ENCODE data around the gene SEPTIN1. TPM values are rescaled to one million over a fixed set of nuclear protein-coding genes. Genes with fewer than 3 reads are reported as not detected.

SEPTIN1 gene
- total and polyA plus RNA-seq, 2 of the 4 experiments (the other 2 are of a cell fraction): 0.24 TPM; not detected in 1

- Histone ChIP-seq H4K20me1 (ENCODE audit: insufficient read depth, low read length) (no peaks in the 10 kb centered on the region), H2BK120ac (ENCODE audit: low read depth, low read length) (no peak overlapping the region), H3K4me2 (ENCODE audit: low read depth, low read length) (no peak overlapping the region), H3K9me1 (ENCODE audit: insufficient read depth, low read length) (peaks cover 7% of the 10 kb centered on the region), H3K27me3 (ENCODE audit: control insufficient read depth, insufficient read depth, low read length) (no peaks in the 10 kb centered on the region), H3K27ac (ENCODE audit: insufficient read depth, low read length) (no peak overlapping the region), H2BK15ac (ENCODE audit: low read depth, low read length) (no peak overlapping the region), H3K4me1 (ENCODE audit: control insufficient read depth, insufficient read depth, low read length) (peaks cover 7% of the 10 kb centered on the region), H3K4ac (ENCODE audit: low read depth, low read length) (0 out of 2 replicates have a peak overlapping the region, but pooled peaks have one; percentile 5), H4K8ac (ENCODE audit: low read depth in 2 of 2, low read length in 2 of 2) (peak overlapping the region in 1 of 2 experiments; percentile 17; a peak in 1 of 4 replicates), H4K91ac (ENCODE audit: insufficient read depth, low read depth, low read length) (no peak overlapping the region), H3K9me3 (ENCODE audit: control insufficient read depth, insufficient read depth, low read length) (no peaks in the 10 kb centered on the region), H3K79me1 (ENCODE audit: low read depth in 1 of 2, low read length in 2 of 2) (peaks cover 0 to 28% of the 10 kb centered on the region in 2 experiments; a peak in 3 of 4 replicates), H2AFZ (replicated peaks; ENCODE audit: low read length, poor library complexity) (no peak overlapping the region), H2AK5ac (ENCODE audit: low read depth, low read length) (no peak overlapping the region), H3K23ac (ENCODE audit: low read depth, low read length) (no peak overlapping the region), H2AK9ac (replicated peaks; ENCODE audit: low read depth, low read length, poor library complexity) (no peak overlapping the region), H3K9ac (ENCODE audit: low read depth, low read length) (no peak overlapping the region), H4K5ac (ENCODE audit: low read depth, low read length) (no peak overlapping the region), H3K36me3 (ENCODE audit: control insufficient read depth, insufficient read depth, low read length) (peaks cover 12% of the 10 kb centered on the region; the same call in 1 of the 2 replicates), H3K4me3 (ENCODE audit: insufficient read depth, low read depth, low read length) (no peak overlapping the region), H2BK20ac (ENCODE audit: low read depth, low read length) (no peak overlapping the region), H2BK5ac (ENCODE audit: low read depth, low read length, poor library complexity, severe bottlenecking) (no peak overlapping the region), H3K56ac (ENCODE audit: extremely low read depth, insufficient read depth, low read length) (no peak overlapping the region), H3K14ac (replicated peaks; ENCODE audit: low read depth, low read length) (no peak overlapping the region), H3K18ac (ENCODE audit: low read depth, low read length) (no peak overlapping the region)
- POLR2A ChIA-PET (ENCODE audit: unreplicated experiment): no interaction called here
- no peak for TF ChIP-seq RCOR1 (IDR thresholded peaks at IDR 0.05; ENCODE audit: insufficient replicate concordance, low read length)
- CTCF ChIA-PET: no interaction called here
- dilution Hi-C loops (cut with HindIII; ENCODE audit: low sequenced_read_pairs, unreplicated experiment) (no loop called here), in situ Hi-C loops (cut with MboI; ENCODE audit: low sequenced_read_pairs) (loop anchor here (10.0 to 25.0 kb wide), 2 partner anchors 215 to 327 kb away; partner anchors contain the start of genes BOLA2B, CORO1A, PPP4C and SLX1A), intact Hi-C loops (cut with micrococcal nuclease) (loop anchor here (10.0 kb wide), 1 partner anchor 307 kb away; the partner anchor contains the start of genes TBX6 and YPEL3)
- DNase-seq: no peak
- BruUV-seq (replicated peaks): no TSS peak
- ATAC-seq (ENCODE audit: low read depth): no peak
- WGBS, 2 experiments (ENCODE audit: extremely low coverage in 2 of 2, insufficient read length in 1 of 2): 100% methylated on average over 1 of the region's 8 CpGs; no CpG with 5 or more reads in 1 of the 2 experiments
These were observed 19.5 kb upstream of the SEPTIN1 start for GRCh38 chr16:30401768-30402425.

Measured in IMR-90 (cell line).